ENCODE results near the gene SLC6A17. TPM values are rescaled to one million over a fixed set of nuclear protein-coding genes. Genes with fewer than 3 reads are reported as not detected.

The SLC6A17 gene
- total RNA-seq, 1 experiment from 2014 or later: not detected

- no peak for DNase-seq (ENCODE audit: low spot score)
- Histone ChIP-seq H3K4me1 (ENCODE audit: insufficient read depth, low read length, poor library complexity, severe bottlenecking) (no peaks in the 10 kb centered on the region), H3K27me3 (replicated peaks; ENCODE audit: insufficient read depth, low read depth, low read length, poor library complexity) (peaks cover 16% of the 10 kb centered on the region), H3K36me3 (ENCODE audit: insufficient read depth, low read length, poor library complexity, severe bottlenecking) (no peaks in the 10 kb centered on the region), H3K27ac (ENCODE audit: low read depth, low read length, poor library complexity, severe bottlenecking) (no peak overlapping the region), H3K9me3 (ENCODE audit: low read depth, low read length, poor library complexity, severe bottlenecking) (no peaks in the 10 kb centered on the region), H3K4me3 (ENCODE audit: low read depth, low read length, poor library complexity, severe bottlenecking) (no peak overlapping the region)
- ChIA-PET CTCF (no interaction called here), POLR2A (ENCODE audit: low non-redundant PET) (no interaction called here)
- TF ChIP-seq CTCF (conservative IDR thresholded peaks at IDR 0.05; ENCODE audit: low read depth, low read length): no peak
- TF ChIP-seq EZH2 (IDR thresholded peaks at IDR 0.05; ENCODE audit: borderline replicate concordance, low read depth, low read length, poor library complexity, severe bottlenecking): no peak
- BruUV-seq (replicated peaks): no TSS peak
- intact Hi-C loops (cut with micrococcal nuclease; ENCODE audit: unreplicated experiment): no loop called here
Observed at GRCh38 chr1:110184446-110184845, 34.2 kb downstream of the SLC6A17 start.

- no TSS peak for BruUV-seq (replicated peaks)
- Histone ChIP-seq H3K27ac (ENCODE audit: low read depth, low read length, poor library complexity, severe bottlenecking) (no peak overlapping the region), H3K4me3 (ENCODE audit: low read depth, low read length, poor library complexity, severe bottlenecking) (no peak overlapping the region), H3K9me3 (ENCODE audit: low read depth, low read length, poor library complexity, severe bottlenecking) (no peaks in the 10 kb centered on the region), H3K36me3 (ENCODE audit: insufficient read depth, low read length, poor library complexity, severe bottlenecking) (no peaks in the 10 kb centered on the region), H3K4me1 (ENCODE audit: insufficient read depth, low read length, poor library complexity, severe bottlenecking) (no peaks in the 10 kb centered on the region), H3K27me3 (replicated peaks; ENCODE audit: insufficient read depth, low read depth, low read length, poor library complexity) (peaks cover 16% of the 10 kb centered on the region)
- ChIA-PET CTCF (no interaction called here), POLR2A (ENCODE audit: low non-redundant PET) (no interaction called here)
- TF ChIP-seq CTCF (conservative IDR thresholded peaks at IDR 0.05; ENCODE audit: low read depth, low read length): no peak
- TF ChIP-seq EZH2 (IDR thresholded peaks at IDR 0.05; ENCODE audit: borderline replicate concordance, low read depth, low read length, poor library complexity, severe bottlenecking): no peak
- intact Hi-C loops (cut with micrococcal nuclease; ENCODE audit: unreplicated experiment): no loop called here
- DNase-seq (ENCODE audit: low spot score): no peak
Observed at GRCh38 chr1:110185181-110185580, 34.9 kb downstream of the SLC6A17 start.

- TF ChIP-seq EZH2 (IDR thresholded peaks at IDR 0.05; ENCODE audit: borderline replicate concordance, low read depth, low read length, poor library complexity, severe bottlenecking): no peak
- no TSS peak for BruUV-seq (replicated peaks)
- Histone ChIP-seq H3K36me3 (ENCODE audit: insufficient read depth, low read length, poor library complexity, severe bottlenecking) (no peaks in the 10 kb centered on the region), H3K9me3 (ENCODE audit: low read depth, low read length, poor library complexity, severe bottlenecking) (no peaks in the 10 kb centered on the region), H3K4me1 (ENCODE audit: insufficient read depth, low read length, poor library complexity, severe bottlenecking) (no peaks in the 10 kb centered on the region), H3K27ac (ENCODE audit: low read depth, low read length, poor library complexity, severe bottlenecking) (no peak overlapping the region), H3K27me3 (replicated peaks; ENCODE audit: insufficient read depth, low read depth, low read length, poor library complexity) (peaks cover 16% of the 10 kb centered on the region), H3K4me3 (ENCODE audit: low read depth, low read length, poor library complexity, severe bottlenecking) (no peak overlapping the region)
- ChIA-PET CTCF (interaction anchor here (0.7 kb wide), 1 partner anchor 841 kb away, joined by 3 read pairs; no protein-coding TSS in a partner anchor), POLR2A (ENCODE audit: low non-redundant PET) (no interaction called here)
- intact Hi-C loops (cut with micrococcal nuclease; ENCODE audit: unreplicated experiment): no loop called here
- no peak for DNase-seq (ENCODE audit: low spot score)
Observed at GRCh38 chr1:110186558-110186957, 36.3 kb downstream of the SLC6A17 start.

- Histone ChIP-seq H3K4me3 (ENCODE audit: low read depth, low read length, poor library complexity, severe bottlenecking) (no peak overlapping the region), H3K36me3 (ENCODE audit: insufficient read depth, low read length, poor library complexity, severe bottlenecking) (no peaks in the 10 kb centered on the region), H3K9me3 (ENCODE audit: low read depth, low read length, poor library complexity, severe bottlenecking) (no peaks in the 10 kb centered on the region), H3K27me3 (replicated peaks; ENCODE audit: insufficient read depth, low read depth, low read length, poor library complexity) (peaks cover 16% of the 10 kb centered on the region), H3K27ac (ENCODE audit: low read depth, low read length, poor library complexity, severe bottlenecking) (no peak overlapping the region), H3K4me1 (ENCODE audit: insufficient read depth, low read length, poor library complexity, severe bottlenecking) (no peaks in the 10 kb centered on the region)
- ChIA-PET CTCF (interaction anchor here (0.7 kb wide), 1 partner anchor 840 kb away, joined by 3 read pairs; no protein-coding TSS in a partner anchor), POLR2A (ENCODE audit: low non-redundant PET) (no interaction called here)
- no TSS peak for BruUV-seq (replicated peaks)
- no peak for DNase-seq (ENCODE audit: low spot score)
- TF ChIP-seq EZH2 (IDR thresholded peaks at IDR 0.05; ENCODE audit: borderline replicate concordance, low read depth, low read length, poor library complexity, severe bottlenecking) (no peak), CTCF (conservative IDR thresholded peaks at IDR 0.05; ENCODE audit: low read depth, low read length) (no peak)
- intact Hi-C loops (cut with micrococcal nuclease; ENCODE audit: unreplicated experiment): no loop called here
Observed at GRCh38 chr1:110187139-110187890, 37.0 kb downstream of the SLC6A17 start.

Measured in A673 (cell line).